ENCODE data around the gene STK4. TPM values are rescaled to one million over a fixed set of nuclear protein-coding genes. Genes with fewer than 3 reads are reported as not detected.

STK4 gene
- polyA plus RNA-seq, 1 donor from 2014 or later = 14.0 TPM

DNA sequence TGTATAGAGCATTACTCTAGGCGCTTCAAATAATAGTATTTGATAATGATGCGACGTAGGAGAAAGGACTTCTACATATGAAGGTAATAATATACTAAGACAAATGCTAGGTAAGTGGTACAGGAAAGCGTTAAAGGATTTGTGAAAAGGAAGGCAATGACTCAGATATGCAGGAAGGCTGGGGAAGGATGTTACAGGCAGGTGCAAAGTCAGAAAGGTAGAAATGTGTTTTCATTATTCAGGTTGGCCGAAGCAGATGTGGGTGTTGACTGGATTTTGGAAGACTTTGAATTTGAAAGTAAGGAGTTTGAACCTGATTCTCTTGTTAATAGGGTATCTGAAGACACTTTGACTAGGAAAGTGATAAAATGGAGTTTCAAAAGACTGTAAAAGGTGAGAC, 51.0 kb downstream of the STK4 start:
- Histone ChIP-seq H4K20me1 (ENCODE audit: insufficient read depth) (no peaks in the 10 kb centered on the region), H3F3A (ENCODE audit: insufficient read depth, low read length, poor library complexity, severe bottlenecking) (no peaks in the 10 kb centered on the region), H3K4me3 (ENCODE audit: low read length) (no peak overlapping the region), H3K36me3 (ENCODE audit: insufficient read depth, low read length) (no peaks in the 10 kb centered on the region), H3K27me3 (ENCODE audit: insufficient read depth, low read depth, low read length) (no peaks in the 10 kb centered on the region), H3K4me2 (ENCODE audit: low read length) (no peak overlapping the region), H3K79me2 (replicated peaks; ENCODE audit: insufficient read depth, low read length) (no peaks in the 10 kb centered on the region), H3K9me3 (ENCODE audit: low read length) (no peaks in the 10 kb centered on the region), H3K27ac (ENCODE audit: low read length) (no peak overlapping the region), H2AFZ (ENCODE audit: low read depth, low read length) (no peak overlapping the region), H3K9ac (ENCODE audit: low read length) (no peak overlapping the region), H3K9me2 (ENCODE audit: insufficient read depth, low read length) (no peaks in the 10 kb centered on the region)
- no peak for TF ChIP-seq EZH2 (IDR thresholded peaks at IDR 0.05; ENCODE audit: borderline replicate concordance, insufficient read depth, low read length, poor library complexity, severe bottlenecking)
- TF ChIP-seq TAF1 (IDR thresholded peaks at IDR 0.05; ENCODE audit: low read depth) = no peak
- TF ChIP-seq, protein P1, sequence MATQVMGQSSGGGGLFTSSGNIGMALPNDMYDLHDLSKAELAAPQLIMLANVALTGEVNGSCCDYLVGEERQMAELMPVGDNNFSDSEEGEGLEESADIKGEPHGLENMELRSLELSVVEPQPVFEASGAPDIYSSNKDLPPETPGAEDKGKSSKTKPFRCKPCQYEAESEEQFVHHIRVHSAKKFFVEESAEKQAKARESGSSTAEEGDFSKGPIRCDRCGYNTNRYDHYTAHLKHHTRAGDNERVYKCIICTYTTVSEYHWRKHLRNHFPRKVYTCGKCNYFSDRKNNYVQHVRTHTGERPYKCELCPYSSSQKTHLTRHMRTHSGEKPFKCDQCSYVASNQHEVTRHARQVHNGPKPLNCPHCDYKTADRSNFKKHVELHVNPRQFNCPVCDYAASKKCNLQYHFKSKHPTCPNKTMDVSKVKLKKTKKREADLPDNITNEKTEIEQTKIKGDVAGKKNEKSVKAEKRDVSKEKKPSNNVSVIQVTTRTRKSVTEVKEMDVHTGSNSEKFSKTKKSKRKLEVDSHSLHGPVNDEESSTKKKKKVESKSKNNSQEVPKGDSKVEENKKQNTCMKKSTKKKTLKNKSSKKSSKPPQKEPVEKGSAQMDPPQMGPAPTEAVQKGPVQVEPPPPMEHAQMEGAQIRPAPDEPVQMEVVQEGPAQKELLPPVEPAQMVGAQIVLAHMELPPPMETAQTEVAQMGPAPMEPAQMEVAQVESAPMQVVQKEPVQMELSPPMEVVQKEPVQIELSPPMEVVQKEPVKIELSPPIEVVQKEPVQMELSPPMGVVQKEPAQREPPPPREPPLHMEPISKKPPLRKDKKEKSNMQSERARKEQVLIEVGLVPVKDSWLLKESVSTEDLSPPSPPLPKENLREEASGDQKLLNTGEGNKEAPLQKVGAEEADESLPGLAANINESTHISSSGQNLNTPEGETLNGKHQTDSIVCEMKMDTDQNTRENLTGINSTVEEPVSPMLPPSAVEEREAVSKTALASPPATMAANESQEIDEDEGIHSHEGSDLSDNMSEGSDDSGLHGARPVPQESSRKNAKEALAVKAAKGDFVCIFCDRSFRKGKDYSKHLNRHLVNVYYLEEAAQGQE (IDR thresholded peaks at IDR 0.05; ENCODE audit: borderline replicate concordance) = no peak
- no peak for TF ChIP-seq EP300 (conservative IDR thresholded peaks at IDR 0.05; ENCODE audit: poor library complexity, severe bottlenecking)
- TF ChIP-seq POLR2AphosphoS5 (IDR thresholded peaks at IDR 0.05) = no peak
- no peak for TF ChIP-seq SMC3 (conservative IDR thresholded peaks at IDR 0.05; ENCODE audit: poor library complexity)
- TF ChIP-seq, protein P2, sequence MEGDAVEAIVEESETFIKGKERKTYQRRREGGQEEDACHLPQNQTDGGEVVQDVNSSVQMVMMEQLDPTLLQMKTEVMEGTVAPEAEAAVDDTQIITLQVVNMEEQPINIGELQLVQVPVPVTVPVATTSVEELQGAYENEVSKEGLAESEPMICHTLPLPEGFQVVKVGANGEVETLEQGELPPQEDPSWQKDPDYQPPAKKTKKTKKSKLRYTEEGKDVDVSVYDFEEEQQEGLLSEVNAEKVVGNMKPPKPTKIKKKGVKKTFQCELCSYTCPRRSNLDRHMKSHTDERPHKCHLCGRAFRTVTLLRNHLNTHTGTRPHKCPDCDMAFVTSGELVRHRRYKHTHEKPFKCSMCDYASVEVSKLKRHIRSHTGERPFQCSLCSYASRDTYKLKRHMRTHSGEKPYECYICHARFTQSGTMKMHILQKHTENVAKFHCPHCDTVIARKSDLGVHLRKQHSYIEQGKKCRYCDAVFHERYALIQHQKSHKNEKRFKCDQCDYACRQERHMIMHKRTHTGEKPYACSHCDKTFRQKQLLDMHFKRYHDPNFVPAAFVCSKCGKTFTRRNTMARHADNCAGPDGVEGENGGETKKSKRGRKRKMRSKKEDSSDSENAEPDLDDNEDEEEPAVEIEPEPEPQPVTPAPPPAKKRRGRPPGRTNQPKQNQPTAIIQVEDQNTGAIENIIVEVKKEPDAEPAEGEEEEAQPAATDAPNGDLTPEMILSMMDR (IDR thresholded peaks at IDR 0.05; ENCODE audit: poor library complexity, severe bottlenecking) = no peak
- TF ChIP-seq MXI1 (conservative IDR thresholded peaks at IDR 0.05; ENCODE audit: poor library complexity, severe bottlenecking) = no peak
- no peak for TF ChIP-seq RAD21 (conservative IDR thresholded peaks at IDR 0.05)

GRCh38 chr20:45017857-45018256, 51.5 kb downstream of the STK4 start:
- H3K27me3 ChIP-seq (ENCODE audit: insufficient read depth, low read depth, low read length) = no peaks in the 10 kb centered on the region
- no peak overlapping the region for H3K9ac ChIP-seq (ENCODE audit: low read length)
- no peaks in the 10 kb centered on the region for H4K20me1 ChIP-seq (ENCODE audit: insufficient read depth)
- TF ChIP-seq, protein P2 (IDR thresholded peaks at IDR 0.05; ENCODE audit: poor library complexity, severe bottlenecking) = no peak
- TF ChIP-seq POLR2AphosphoS5 (IDR thresholded peaks at IDR 0.05) (no peak), TAF1 (IDR thresholded peaks at IDR 0.05; ENCODE audit: low read depth) (no peak), SMC3 (conservative IDR thresholded peaks at IDR 0.05; ENCODE audit: poor library complexity) (no peak), EZH2 (IDR thresholded peaks at IDR 0.05; ENCODE audit: borderline replicate concordance, insufficient read depth, low read length, poor library complexity, severe bottlenecking) (no peak), MXI1 (conservative IDR thresholded peaks at IDR 0.05; ENCODE audit: poor library complexity, severe bottlenecking) (no peak), RAD21 (conservative IDR thresholded peaks at IDR 0.05) (no peak), EP300 (conservative IDR thresholded peaks at IDR 0.05; ENCODE audit: poor library complexity, severe bottlenecking) (no peak)
- TF ChIP-seq, protein P1 (IDR thresholded peaks at IDR 0.05; ENCODE audit: borderline replicate concordance) = no peak
- no peaks in the 10 kb centered on the region for H3F3A ChIP-seq (ENCODE audit: insufficient read depth, low read length, poor library complexity, severe bottlenecking)
- H2AFZ ChIP-seq (ENCODE audit: low read depth, low read length) = no peak overlapping the region
- no peaks in the 10 kb centered on the region for H3K9me2 ChIP-seq (ENCODE audit: insufficient read depth, low read length)
- no peak overlapping the region for H3K4me2 ChIP-seq (ENCODE audit: low read length)
- no peak overlapping the region for H3K4me3 ChIP-seq (ENCODE audit: low read length)
- H3K27ac ChIP-seq (ENCODE audit: low read length) = no peak overlapping the region
- H3K9me3 ChIP-seq (ENCODE audit: low read length) = no peaks in the 10 kb centered on the region
- no peaks in the 10 kb centered on the region for H3K79me2 ChIP-seq (replicated peaks; ENCODE audit: insufficient read depth, low read length)
- H3K36me3 ChIP-seq (ENCODE audit: insufficient read depth, low read length) = no peaks in the 10 kb centered on the region
